HepG2 (cell line): ENCODE data around the gene GPR183. TPM values are rescaled to one million over a fixed set of nuclear protein-coding genes. Genes with fewer than 3 reads are reported as not detected.

Source experiments
- ATAC-seq: fragments of 200-7000 bp; cut with Tn5 transposase; 3 replicates; pipeline ENCODE4 v1.9.1; 2020; ENCODE audit warnings: mild to moderate bottlenecking, moderate library complexity
- BruUV-seq: library from RNA; stranded (reverse); fragments of 400-500 nt; replicated peaks from 2 replicates; lab custom pipeline; 2021; lab: Mats Ljungman, UMichigan
- CTCF ChIA-PET: fragments of 300-600 bp; formaldehyde crosslinking; extraction: SDS; loops from one replicate; lab custom pipeline; 2021; ENCODE audit warnings: low total read pairs, inconsistent platforms, low intra/inter-chr PET ratio; lab: Yijun Ruan, JAX
- POLR2A ChIA-PET: fragments of 350-600 bp; sonication (Branson Sonifier 250); formaldehyde crosslinking; loops from one replicate; lab custom pipeline; 2020; ENCODE audit warnings: antibody characterized with exemption, inconsistent platforms; lab: Yijun Ruan, JAX
- DNase-seq: peaks from one replicate; pipeline ENCODE4 v3.0.0-alpha.2; 2015; ENCODE audit warnings: low spot score
- FAIRE-seq: peaks from 3 replicates; lab custom pipeline; 2011; peaks lifted over from hg19 to GRCh38; lab: Jason Lieb, UNC
- H2AFZ ChIP-seq: one replicate; pipeline ENCODE4 v1.6.1; 2011; ENCODE audit warnings: low read length, inconsistent platforms
- H3K27ac ChIP-seq: fragments of 300-600 bp; 3 replicates; pipeline ENCODE4 v1.8.0; 2011; ENCODE audit warnings: mixed run types, mild to moderate bottlenecking, mixed read lengths, low read length, inconsistent platforms; ENCODE audit not compliant: insufficient read depth; ENCODE audit errors: extremely low read length
- H3K27me3 ChIP-seq, 2 experiments: fragments of 200-600 bp in 1 of 2; 2 replicates in 1 of 2; 3 replicates in 1 of 2; pipeline versions ENCODE4 v1.6.0 to v1.8.0; 2011; ENCODE audit warnings: low read length in 2 of 2, mild to moderate bottlenecking in 2 of 2, moderate library complexity in 2 of 2, inconsistent platforms in 1 of 2; ENCODE audit not compliant: insufficient read depth in 2 of 2, control insufficient read depth in 1 of 2
- H3K36me3 ChIP-seq, 2 experiments: fragments of 200-600 bp in 1 of 2; replicated peaks in 1 of 2; 2 replicates in 1 of 2; 3 replicates in 1 of 2; pipeline versions ENCODE4 v1.5.1 to v1.8.0; 2011; ENCODE audit warnings: low read length in 2 of 2, inconsistent platforms in 1 of 2; ENCODE audit not compliant: insufficient read depth in 2 of 2, control insufficient read depth in 1 of 2
- H3K4me1 ChIP-seq: 2 replicates; pipeline ENCODE4 v1.5.1; 2012; ENCODE audit warnings: low read length, inconsistent platforms; ENCODE audit not compliant: insufficient read depth
- H3K4me2 ChIP-seq: 2 replicates; pipeline ENCODE4 v1.6.0; 2011; ENCODE audit warnings: low read depth, low read length, inconsistent platforms
- H3K4me3 ChIP-seq, 3 experiments: fragments of 200-600 bp in 1 of 3; sonication (generic), shearing (Covaris generic) in 1 of 3; replicated peaks in 1 of 3; 2 replicates each; pipeline ENCODE4 v1.5.1; 2011 to 2016; ENCODE audit warnings: low read length in 3 of 3, inconsistent platforms in 2 of 3, low read depth in 2 of 3, mild to moderate bottlenecking in 2 of 3, control low read depth in 1 of 3, mixed read lengths in 1 of 3; ENCODE audit not compliant: insufficient read depth in 1 of 3
- H3K79me2 ChIP-seq: one replicate; pipeline ENCODE4 v1.6.1; 2011; ENCODE audit warnings: low read length, inconsistent platforms; ENCODE audit not compliant: insufficient read depth
- H3K9ac ChIP-seq: 2 replicates; pipeline ENCODE4 v1.6.0; 2011; ENCODE audit warnings: mild to moderate bottlenecking, low read depth, low read length, inconsistent platforms; ENCODE audit not compliant: insufficient read depth
- H3K9me3 ChIP-seq: 2 replicates; pipeline ENCODE4 v1.5.1; 2012; ENCODE audit warnings: mild to moderate bottlenecking, low read length
- H4K20me1 ChIP-seq: 2 replicates; pipeline ENCODE4 v1.6.0; 2011; ENCODE audit warnings: inconsistent platforms, mild to moderate bottlenecking, low read length, moderate library complexity; ENCODE audit not compliant: insufficient read depth
- E2F1 ChIP-seq: sonication (generic); formaldehyde crosslinking; IDR thresholded peaks from 2 replicates; pipeline ENCODE4 v1.5.0; 2020; ENCODE audit warnings: missing genetic modification reagents
- HDAC2 ChIP-seq: sonication (generic); formaldehyde crosslinking; IDR thresholded peaks from 2 replicates; pipeline ENCODE4 v1.4.0; 2020; ENCODE audit warnings: missing genetic modification reagents
- HDAC6 ChIP-seq: fragments of 200-600 bp; sonication (generic); IDR thresholded peaks from 2 replicates; pipeline ENCODE4 v1.7.0; 2017; ENCODE audit warnings: mild to moderate bottlenecking, antibody characterized with exemption, low read length, low read depth
- HNF4G ChIP-seq, 2 experiments: sonication (generic) in 1 of 2; formaldehyde crosslinking in 1 of 2; IDR thresholded peaks; 2 replicates each; pipeline versions ENCODE4 v1.4.0 to v1.6.1; 2011 to 2020; ENCODE audit warnings: borderline replicate concordance in 2 of 2, low read depth in 2 of 2, mild to moderate bottlenecking in 2 of 2, low read length in 1 of 2, missing genetic modification reagents in 1 of 2, moderate library complexity in 1 of 2
- HOXA3 ChIP-seq: sonication (generic); formaldehyde crosslinking; IDR thresholded peaks from 2 replicates; pipeline ENCODE4 v1.5.0; 2020; ENCODE audit warnings: missing genetic modification reagents
- MYC ChIP-seq: sonication (generic); formaldehyde crosslinking; IDR thresholded peaks from 2 replicates; pipeline ENCODE4 v1.9.0; 2021; ENCODE audit warnings: missing genetic modification reagents, borderline replicate concordance
- RARA ChIP-seq: IDR thresholded peaks from 2 replicates; pipeline ENCODE4 v1.6.1; 2016; ENCODE audit warnings: missing genetic modification reagents, missing compliant biosample characterization
- SATB2 ChIP-seq: sonication (generic); formaldehyde crosslinking; IDR thresholded peaks from 2 replicates; pipeline ENCODE4 v1.5.0; 2020; ENCODE audit warnings: missing genetic modification reagents
- SIX1 ChIP-seq: sonication (generic); formaldehyde crosslinking; IDR thresholded peaks from 2 replicates; pipeline ENCODE4 v1.4.0; 2020; ENCODE audit warnings: missing genetic modification reagents, borderline replicate concordance
- STAG1 ChIP-seq: sonication (generic); formaldehyde crosslinking; IDR thresholded peaks from 2 replicates; pipeline ENCODE4 v1.4.0; 2020; ENCODE audit warnings: missing genetic modification reagents
- ZBTB46 ChIP-seq: sonication (generic); formaldehyde crosslinking; IDR thresholded peaks from 2 replicates; pipeline ENCODE4 v1.4.0; 2020; ENCODE audit warnings: mild to moderate bottlenecking, missing genetic modification reagents, borderline replicate concordance
- ZNF598 ChIP-seq: sonication (generic); formaldehyde crosslinking; IDR thresholded peaks from 2 replicates; pipeline ENCODE4 v1.5.1; 2020; ENCODE audit warnings: mild to moderate bottlenecking, missing genetic modification reagents, borderline replicate concordance
- ZNF747 ChIP-seq: sonication (generic); formaldehyde crosslinking; IDR thresholded peaks from 2 replicates; pipeline ENCODE4 v1.8.1; 2023; ENCODE audit warnings: missing genetic modification reagents, mild to moderate bottlenecking, borderline replicate concordance
- ZNF768 ChIP-seq: sonication (generic); formaldehyde crosslinking; IDR thresholded peaks from 2 replicates; pipeline ENCODE4 v1.4.0; 2020; ENCODE audit warnings: missing genetic modification reagents
- WGBS: methylation state at CpG from one replicate; pipeline ENCODE4 v1.1.6; 2017; ENCODE audit warnings: low lambda C conversion rate; 5-methylcytosine and 5-hydroxymethylcytosine counted together
- in situ Hi-C: cut with HindIII; loops from 2 replicates; pipeline ENCODE4 v1.10.0; 2017; ENCODE audit warnings: low pct_unique_long_range_greater_than_20kb; ENCODE audit not compliant: extremely low pct_ligation_motif_present
- intact Hi-C: fragments of 100-400 bp; cut with micrococcal nuclease; formaldehyde crosslinking; loops from one replicate; pipeline ENCODE4 v1.10.0; 2022; ENCODE audit not compliant: unreplicated experiment
- polyA plus RNA-seq, 8 experiments: library from polyadenylated mRNA; depleted of rRNA in 3 of 8; stranded (reverse) in 7 of 8; unstranded in 1 of 8; fragments of >200 nt; fragmentation: Illumina TruSeq in 4 of 8; extraction: Trizol in 4 of 8; gene quantifications; 2 replicates each; pipeline versions ENCODE4 v1.2.1 to v1.2.3, GENCODE V29; 2011 to 2016; ENCODE audit warnings: low read depth in 4 of 8, missing spikeins in 1 of 8, mixed read lengths in 1 of 8; ENCODE audit not compliant: insufficient read depth in 1 of 8
- total RNA-seq, 5 experiments: library from RNA; depleted of rRNA; stranded (reverse); fragments of >200 nt; fragmentation: Illumina TruSeq; extraction: Trizol; gene quantifications; 2 replicates each; pipeline ENCODE4 v1.2.3, GENCODE V29; 2016; ENCODE audit warnings: low read depth in 1 of 5

Gene GPR183
- total and polyA plus RNA-seq, 2 of the 13 experiments (the other 11 are each of a cell fraction or from before 2014, with no cell fraction given), result not detected

DNA sequence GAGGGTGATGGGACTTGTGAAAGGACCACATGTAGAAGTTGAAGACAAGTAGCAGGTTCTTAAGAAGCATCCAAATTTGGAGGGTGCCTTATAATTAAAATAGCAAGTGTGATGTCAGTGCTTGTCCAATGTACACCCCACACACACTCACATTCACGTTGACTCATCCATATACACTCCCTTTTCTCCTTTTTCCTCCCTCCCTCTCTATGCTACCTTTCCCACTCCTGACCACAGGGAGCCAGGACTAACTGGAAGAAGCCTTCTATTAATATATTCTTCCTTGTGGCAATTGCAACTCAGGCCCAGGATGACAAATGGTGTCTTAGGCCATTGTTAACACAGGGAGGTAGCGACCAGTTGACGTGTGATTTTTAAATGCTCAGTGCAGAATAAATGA, 16.3 kb upstream of the GPR183 start (continued):
- no peak for TF ChIP-seq ZBTB46

- no peaks in the 10 kb centered on the region for H3K4me1 ChIP-seq
- DNase-seq, result no peak
- no peak overlapping the region for H3K4me3 ChIP-seq
- CTCF ChIA-PET, result no interaction called here
- intact Hi-C loops (no loop called here), in situ Hi-C loops (no loop called here)
- no peaks in the 10 kb centered on the region for H3K79me2 ChIP-seq
- TF ChIP-seq HNF4G (IDR thresholded peaks at IDR 0.05; ENCODE audit: borderline replicate concordance, low read depth, low read length) (no peak), HNF4G (CRISPR knock-in tag; IDR thresholded peaks at IDR 0.05; ENCODE audit: borderline replicate concordance, low read depth) (no peak), RARA (CRISPR knock-in tag) (no peak), HDAC6 (no peak), ZNF768 (CRISPR knock-in tag) (no peak), ZNF747 (no peak), E2F1 (no peak), SATB2 (no peak), HOXA3 (CRISPR knock-in tag) (no peak), ZNF598 (CRISPR knock-in tag) (no peak), STAG1 (CRISPR knock-in tag) (no peak), HDAC2 (no peak), SIX1 (no peak), MYC (no peak)
- no peaks in the 10 kb centered on the region for H4K20me1 ChIP-seq
- BruUV-seq, result no TSS peak
- POLR2A ChIA-PET, result no interaction called here
- H2AFZ ChIP-seq, result no peak overlapping the region
- H3K9me3 ChIP-seq, result no peaks in the 10 kb centered on the region
- ATAC-seq, result no peak
- no peaks in the 10 kb centered on the region for H3K27me3 ChIP-seq
- H3K9ac ChIP-seq, result no peak overlapping the region
- H3K27ac ChIP-seq, result no peak overlapping the region
- no peak for FAIRE-seq
- WGBS, result 95% methylated on average over 10 of the region's 10 CpGs
- H3K36me3 ChIP-seq, result peaks cover 0 to 17% of the 10 kb centered on the region in 2 experiments; a peak in 4 of 5 replicates
- no peak overlapping the region for H3K4me2 ChIP-seq
These were observed 15.3 kb upstream of the GPR183 start for GRCh38 chr13:99322297-99323103.
